HG02678 (cell line): ENCODE results near the gene BOLL.
A peak's percentile ranks its signal among the peaks of the same experiment; 100 is the strongest.
"Not testable (repeated sequence)": the region's sequence is repeated elsewhere in the genome, so short reads cannot be mapped to it uniquely, and the experiment has no call there.

Experiments used
- ATAC-seq: cut with Tn5 transposase; IDR thresholded peaks from one replicate; pipeline ENCODE4 v1.9.1; 2021; ENCODE audit warnings: mild to moderate bottlenecking, moderate library complexity; ENCODE audit not compliant: unreplicated experiment

BOLL gene

GRCh38 chr2:197707316-197708213, 77.6 kb downstream of the BOLL start:
- ATAC-seq = no peak

GRCh38 chr2:197706839-197707207, 78.3 kb downstream of the BOLL start:
- no peak for ATAC-seq

GRCh38 chr2:197705912-197706838, 78.9 kb downstream of the BOLL start:
- no peak for ATAC-seq

GRCh38 chr2:197705121-197705911, 79.8 kb downstream of the BOLL start, which contains the start of gene MARS2:
MARS2 (plus strand) TSS chr2:197705369; CDS start chr2:197705406, 37 bp downstream.
- ATAC-seq = peak; percentile 86

GRCh38 chr2:197704434-197705120, 80.5 kb downstream of the BOLL start:
- peak; percentile 35 for ATAC-seq

GRCh38 chr2:197700960-197701359, 84.2 kb downstream of the BOLL start:
- no peak for ATAC-seq

GRCh38 chr2:197699724-197700123, 85.4 kb downstream of the BOLL start:
- not testable (repeated sequence) for ATAC-seq

- not testable (repeated sequence) for ATAC-seq
These were observed 88.5 kb downstream of the BOLL start for GRCh38 chr2:197696571-197696970.

GRCh38 chr2:197695971-197696370, 89.1 kb downstream of the BOLL start:
- not testable (repeated sequence) for ATAC-seq

GRCh38 chr2:197695206-197695605, 89.9 kb downstream of the BOLL start:
- ATAC-seq = not testable (repeated sequence)

- ATAC-seq = no peak
These were observed 107.6 kb downstream of the BOLL start for GRCh38 chr2:197677483-197677882.

- no peak for ATAC-seq
These were observed 108.1 kb downstream of the BOLL start for GRCh38 chr2:197677056-197677455.
